AG04449 (cell line): Measurements from ENCODE around the gene UBTF.

Experiments
- CTCF ChIA-PET: fragments of 350-600 bp; formaldehyde crosslinking; extraction: SDS; loops from one replicate; lab custom pipeline; 2021; ENCODE audit warnings: antibody characterized with exemption; lab: Yijun Ruan, JAX
- POLR2A ChIA-PET: fragments of 400-600, 350-600 bp; formaldehyde crosslinking; extraction: SDS; loops from one replicate; lab custom pipeline; 2020; ENCODE audit warnings: antibody characterized with exemption, inconsistent platforms; lab: Yijun Ruan, JAX
- DNase-seq: peaks from one replicate; pipeline ENCODE4 v3.0.0-alpha.2; 2010; ENCODE audit warnings: low read depth, low spot score
- H3K4me3 ChIP-seq: 2 replicates; pipeline ENCODE4 v1.5.1; 2011; ENCODE audit warnings: low read depth, mild to moderate bottlenecking, control low read depth, low read length
- TF ChIP-seq, protein P1 (sequence below): IDR thresholded peaks from one replicate; pipeline ENCODE4 v1.5.1; 2011; ENCODE audit warnings: mild to moderate bottlenecking, moderate library complexity, low read length, control low read depth, inconsistent platforms; ENCODE audit not compliant: insufficient read depth; ENCODE audit errors: missing control alignments

Gene UBTF

DNA sequence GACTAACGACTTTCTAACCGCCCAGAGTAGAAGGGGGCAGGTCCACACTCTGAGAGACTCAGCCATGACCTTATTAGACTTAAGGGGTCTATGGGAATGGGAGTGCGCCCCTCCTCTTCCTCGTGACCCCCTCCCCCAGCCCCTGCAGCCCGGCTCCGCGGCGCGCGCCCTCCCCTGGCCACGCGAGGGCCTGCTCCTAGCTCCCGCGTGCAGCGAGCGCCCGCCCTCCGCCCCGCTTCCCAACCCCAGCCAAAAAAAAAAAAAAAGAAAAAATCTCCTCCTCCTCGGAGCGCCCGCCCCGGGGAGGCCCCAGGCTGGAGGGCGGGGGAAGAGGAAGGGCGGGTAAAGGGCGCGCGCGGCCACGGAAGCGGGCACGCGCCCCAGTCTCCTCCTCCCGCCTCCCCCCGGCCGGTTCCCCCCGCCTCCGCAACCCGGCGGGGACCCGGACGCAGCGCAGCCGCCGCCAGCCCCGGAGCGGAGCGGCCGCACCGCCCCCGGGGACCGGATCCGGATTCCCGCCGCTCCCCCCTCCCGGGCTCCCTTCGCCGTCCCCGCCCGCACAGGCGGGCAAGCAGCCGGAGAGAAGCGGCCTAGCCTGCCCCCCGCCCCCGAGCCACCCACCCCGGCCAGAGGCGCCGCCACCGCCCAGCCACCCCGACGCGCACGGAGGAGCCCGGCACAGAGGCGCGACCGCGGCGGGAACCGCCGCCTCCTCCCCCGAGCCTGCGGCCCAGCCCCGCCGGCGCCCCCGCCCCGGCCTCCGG is 949 bp downstream of the UBTF start:
- CTCF ChIA-PET, result interaction anchor here (0.8 to 4.7 kb wide), 7 partner anchors 9 to 126 kb away, joined by 3 to 58 read pairs (median 5); no protein-coding TSS in a partner anchor
- H3K4me3 ChIP-seq, result peak overlapping the region; percentile 82
- TF ChIP-seq, protein P1, sequence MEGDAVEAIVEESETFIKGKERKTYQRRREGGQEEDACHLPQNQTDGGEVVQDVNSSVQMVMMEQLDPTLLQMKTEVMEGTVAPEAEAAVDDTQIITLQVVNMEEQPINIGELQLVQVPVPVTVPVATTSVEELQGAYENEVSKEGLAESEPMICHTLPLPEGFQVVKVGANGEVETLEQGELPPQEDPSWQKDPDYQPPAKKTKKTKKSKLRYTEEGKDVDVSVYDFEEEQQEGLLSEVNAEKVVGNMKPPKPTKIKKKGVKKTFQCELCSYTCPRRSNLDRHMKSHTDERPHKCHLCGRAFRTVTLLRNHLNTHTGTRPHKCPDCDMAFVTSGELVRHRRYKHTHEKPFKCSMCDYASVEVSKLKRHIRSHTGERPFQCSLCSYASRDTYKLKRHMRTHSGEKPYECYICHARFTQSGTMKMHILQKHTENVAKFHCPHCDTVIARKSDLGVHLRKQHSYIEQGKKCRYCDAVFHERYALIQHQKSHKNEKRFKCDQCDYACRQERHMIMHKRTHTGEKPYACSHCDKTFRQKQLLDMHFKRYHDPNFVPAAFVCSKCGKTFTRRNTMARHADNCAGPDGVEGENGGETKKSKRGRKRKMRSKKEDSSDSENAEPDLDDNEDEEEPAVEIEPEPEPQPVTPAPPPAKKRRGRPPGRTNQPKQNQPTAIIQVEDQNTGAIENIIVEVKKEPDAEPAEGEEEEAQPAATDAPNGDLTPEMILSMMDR, result peak; percentile 70
- DNase-seq, result no peak
- POLR2A ChIA-PET, result interaction anchor here (0.6 to 3.2 kb wide), 6 partner anchors 9 to 27 kb away, joined by 3 to 10 read pairs (median 3); no protein-coding TSS in a partner anchor

DNA sequence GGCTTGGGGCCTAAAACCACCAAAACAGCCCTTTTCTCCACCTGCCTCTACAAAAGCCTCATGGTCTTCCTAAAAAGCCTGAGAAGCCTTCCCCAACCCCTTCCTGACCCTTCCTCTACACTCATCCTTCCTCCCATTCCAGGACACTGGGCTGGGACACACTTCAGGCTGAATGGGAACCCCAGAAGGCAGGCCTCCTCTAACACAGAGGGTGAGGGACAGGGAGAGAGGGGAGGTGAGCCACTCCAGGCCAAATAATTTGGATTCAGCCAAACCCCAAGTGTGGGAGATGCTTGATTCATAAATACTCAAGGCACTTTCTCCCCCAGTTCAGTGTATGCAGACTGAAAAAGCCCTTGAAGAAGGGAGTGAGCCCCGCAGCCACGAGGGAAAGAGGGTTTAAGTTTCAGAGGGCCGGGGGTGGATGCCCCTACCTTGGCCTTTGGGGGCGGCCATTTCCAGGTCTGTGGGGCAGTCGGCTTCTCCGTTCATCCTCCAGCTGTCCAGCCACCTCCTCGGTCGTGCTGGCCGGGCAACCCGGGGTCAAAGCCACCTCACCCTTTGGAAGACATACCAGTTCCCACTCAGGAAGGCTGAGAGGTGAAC is 1.6 kb downstream of the UBTF start:
- DNase-seq, result no peak
- TF ChIP-seq, protein P1, result no peak
- POLR2A ChIA-PET, result interaction anchor here (0.6 to 1.5 kb wide), 3 partner anchors 14 to 26 kb away, joined by 3 read pairs; no protein-coding TSS in a partner anchor
- CTCF ChIA-PET, result interaction anchor here (0.9 to 4.7 kb wide), 12 partner anchors 8 to 306 kb away, joined by 3 to 58 read pairs (median 6); partner anchors contain the start of gene GRN
- H3K4me3 ChIP-seq, result peak overlapping the region; percentile 65

DNA sequence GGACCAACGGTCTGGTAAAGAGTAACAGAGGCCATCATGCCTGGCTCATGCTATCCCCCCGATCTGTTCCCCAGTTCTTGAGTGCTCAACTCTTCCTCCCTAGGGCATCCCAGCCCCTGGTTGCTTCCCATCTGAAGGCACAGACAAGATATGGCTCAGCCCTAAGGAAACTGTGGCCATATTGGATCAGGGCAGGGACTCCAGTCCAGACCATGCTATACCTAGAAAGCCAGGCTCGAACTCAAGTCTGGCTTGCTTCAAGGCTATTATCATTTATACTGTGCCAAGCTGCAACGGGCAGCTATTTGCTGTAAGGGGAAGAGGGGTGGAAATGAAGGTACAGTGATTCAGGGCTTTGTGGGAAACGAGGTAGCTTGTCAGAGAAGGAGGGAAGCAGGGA is 2.8 kb downstream of the UBTF start:
- ChIA-PET POLR2A (no interaction called here), CTCF (interaction anchor here (0.8 to 3.1 kb wide), 13 partner anchors 8 to 418 kb away, joined by 3 to 22 read pairs (median 5); partner anchors contain the start of gene GRN)
- DNase-seq, result no peak
- TF ChIP-seq, protein P1, result no peak
- no peak overlapping the region for H3K4me3 ChIP-seq

DNA sequence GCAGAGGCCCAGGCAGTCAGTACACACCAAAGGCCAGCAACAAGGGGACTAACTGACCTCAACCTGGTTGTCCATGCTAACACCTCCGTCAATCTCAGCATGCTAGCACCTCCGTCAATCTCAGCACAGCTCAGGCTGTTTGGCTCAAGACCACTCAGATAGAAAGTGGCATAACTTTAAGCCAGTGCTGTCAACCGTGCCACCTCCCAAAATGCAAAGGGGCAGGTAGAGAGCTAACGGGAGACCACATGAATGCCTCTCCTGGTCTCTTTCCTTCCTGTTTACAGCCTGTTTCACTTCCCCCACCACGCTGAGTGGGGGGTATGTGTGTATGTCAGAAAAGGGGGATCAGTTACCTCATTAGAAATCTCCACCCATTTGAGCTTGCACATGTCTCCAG is 3.3 kb downstream of the UBTF start:
- DNase-seq, result no peak
- POLR2A ChIA-PET, result no interaction called here

DNA sequence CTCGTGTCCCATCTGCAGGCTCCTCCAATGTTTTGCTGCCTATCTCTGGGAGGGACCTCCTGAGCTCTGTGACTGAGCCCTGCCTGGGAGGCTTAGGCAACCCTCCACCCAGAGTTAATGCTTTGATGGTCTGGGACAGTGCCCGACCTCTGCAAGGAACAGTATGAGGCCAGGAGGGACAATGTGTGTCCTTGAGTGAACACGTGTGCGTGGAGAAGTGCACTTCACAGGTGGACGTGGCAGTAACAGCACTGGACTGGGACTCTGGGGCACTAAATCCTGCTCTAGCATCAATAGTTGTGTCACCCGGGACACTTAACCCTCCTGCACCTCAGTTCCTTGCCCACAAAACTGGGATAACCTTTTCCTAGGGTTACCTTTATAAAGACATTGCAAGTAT is 4.6 kb downstream of the UBTF start:
- ChIA-PET CTCF (interaction anchor here (0.7 to 7.2 kb wide), 3 partner anchors 12 to 309 kb away, joined by 3 to 72 read pairs (median 3); no protein-coding TSS in a partner anchor), POLR2A (no interaction called here)
- no peak overlapping the region for H3K4me3 ChIP-seq
- TF ChIP-seq, protein P1, result no peak
- DNase-seq, result no peak

More for the DNA sequence above, 3.3 kb downstream of the UBTF start:
- TF ChIP-seq, protein P1, result no peak
- no peak overlapping the region for H3K4me3 ChIP-seq
- CTCF ChIA-PET, result interaction anchor here (1.1 to 3.1 kb wide), 10 partner anchors 8 to 307 kb away, joined by 3 to 22 read pairs (median 6); partner anchors contain the start of gene GRN

DNA sequence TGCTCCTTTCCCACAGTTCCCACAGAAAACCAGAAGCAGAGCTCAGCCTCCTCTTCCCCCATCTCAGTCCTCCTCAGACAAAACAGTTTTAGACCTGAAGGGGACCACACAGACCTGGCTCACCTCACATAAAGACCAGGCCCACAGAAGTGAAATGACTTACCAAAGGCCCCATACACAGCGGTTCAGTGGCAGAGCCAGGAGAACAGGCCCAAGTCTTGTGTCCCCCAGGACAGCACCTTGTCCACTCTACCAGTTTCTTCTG is 5.3 kb downstream of the UBTF start:
- ChIA-PET CTCF (interaction anchor here (1.1 to 7.2 kb wide), 3 partner anchors 12 to 111 kb away, joined by 3 to 72 read pairs (median 3); partner anchors contain the start of gene SLC25A39), POLR2A (no interaction called here)
- DNase-seq, result no peak
- TF ChIP-seq, protein P1, result no peak
- no peak overlapping the region for H3K4me3 ChIP-seq
